Measurements from ENCODE around the gene SLC15A4. TPM values are rescaled to one million over a fixed set of nuclear protein-coding genes. Genes with fewer than 3 reads are reported as not detected.

SLC15A4 gene
- total RNA-seq, 4 donors from 2014 or later: 28.1 to 49.9 (median 45.8) TPM

DNA sequence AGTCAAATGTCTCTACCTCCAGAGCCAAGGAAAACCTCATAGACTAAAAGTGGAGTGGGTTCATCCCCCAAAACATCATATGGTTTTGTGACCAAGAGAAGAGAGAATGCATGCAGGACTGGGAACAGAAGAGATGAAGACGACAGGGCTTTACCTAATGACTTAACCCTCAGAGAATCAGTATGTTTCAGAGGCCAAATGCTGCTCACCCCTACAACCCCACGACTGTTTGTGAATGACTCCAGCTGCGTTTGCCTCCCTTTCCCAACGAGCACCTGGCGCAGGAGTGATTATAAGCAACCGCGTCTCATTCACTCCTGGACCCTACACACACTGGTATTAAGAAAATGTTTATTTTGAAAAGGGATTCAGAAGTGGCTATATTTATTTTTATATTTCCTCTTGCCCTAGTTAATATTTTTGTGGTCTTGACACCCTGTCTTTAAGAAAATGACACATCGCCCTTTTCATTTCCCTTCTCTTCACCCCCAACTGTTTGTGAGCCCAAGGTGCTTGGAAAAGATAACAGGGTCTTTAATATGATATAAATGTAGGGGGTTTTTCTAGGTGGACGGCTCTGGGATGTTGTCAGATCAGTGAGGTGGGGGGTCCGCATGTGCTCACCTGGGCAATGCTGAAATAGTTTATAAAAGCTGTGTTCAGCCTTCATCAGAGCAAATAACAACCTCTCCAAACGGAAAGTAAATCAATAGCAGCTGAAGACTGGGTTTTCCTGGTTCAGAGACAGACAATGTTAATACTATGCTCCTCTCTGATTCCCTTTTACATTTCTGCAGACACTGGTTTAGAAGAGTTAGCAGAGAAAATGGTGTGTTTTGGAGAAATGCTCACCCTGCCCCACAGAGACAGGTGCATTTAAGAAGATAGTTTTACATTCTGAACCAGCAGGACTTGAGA lies 77.7 kb downstream of the SLC15A4 start:
- no peak overlapping the region for H3K27ac ChIP-seq
- ATAC-seq: no peak
- no peak overlapping the region for H3K4me3 ChIP-seq
- TF ChIP-seq, protein P1, sequence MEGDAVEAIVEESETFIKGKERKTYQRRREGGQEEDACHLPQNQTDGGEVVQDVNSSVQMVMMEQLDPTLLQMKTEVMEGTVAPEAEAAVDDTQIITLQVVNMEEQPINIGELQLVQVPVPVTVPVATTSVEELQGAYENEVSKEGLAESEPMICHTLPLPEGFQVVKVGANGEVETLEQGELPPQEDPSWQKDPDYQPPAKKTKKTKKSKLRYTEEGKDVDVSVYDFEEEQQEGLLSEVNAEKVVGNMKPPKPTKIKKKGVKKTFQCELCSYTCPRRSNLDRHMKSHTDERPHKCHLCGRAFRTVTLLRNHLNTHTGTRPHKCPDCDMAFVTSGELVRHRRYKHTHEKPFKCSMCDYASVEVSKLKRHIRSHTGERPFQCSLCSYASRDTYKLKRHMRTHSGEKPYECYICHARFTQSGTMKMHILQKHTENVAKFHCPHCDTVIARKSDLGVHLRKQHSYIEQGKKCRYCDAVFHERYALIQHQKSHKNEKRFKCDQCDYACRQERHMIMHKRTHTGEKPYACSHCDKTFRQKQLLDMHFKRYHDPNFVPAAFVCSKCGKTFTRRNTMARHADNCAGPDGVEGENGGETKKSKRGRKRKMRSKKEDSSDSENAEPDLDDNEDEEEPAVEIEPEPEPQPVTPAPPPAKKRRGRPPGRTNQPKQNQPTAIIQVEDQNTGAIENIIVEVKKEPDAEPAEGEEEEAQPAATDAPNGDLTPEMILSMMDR (IDR thresholded peaks at IDR 0.05): no peak
- TF ChIP-seq POLR2AphosphoS5 (IDR thresholded peaks at IDR 0.05) (no peak), EP300 (IDR thresholded peaks at IDR 0.05) (no peak), POLR2A (IDR thresholded peaks at IDR 0.05) (no peak)
- H3K9me3 ChIP-seq: no peaks in the 10 kb centered on the region
- no peaks in the 10 kb centered on the region for H3K27me3 ChIP-seq
- WGBS, 2 donors (ENCODE audit: low coverage in 1 of 2): 54 to 70% methylated on average over 11 of the region's 11 CpGs
- peaks cover 0 to 10% (median 0%) of the 10 kb centered on the region in 3 donors for H3K4me1 ChIP-seq
- H3K36me3 ChIP-seq: no peaks in the 10 kb centered on the region

DNA sequence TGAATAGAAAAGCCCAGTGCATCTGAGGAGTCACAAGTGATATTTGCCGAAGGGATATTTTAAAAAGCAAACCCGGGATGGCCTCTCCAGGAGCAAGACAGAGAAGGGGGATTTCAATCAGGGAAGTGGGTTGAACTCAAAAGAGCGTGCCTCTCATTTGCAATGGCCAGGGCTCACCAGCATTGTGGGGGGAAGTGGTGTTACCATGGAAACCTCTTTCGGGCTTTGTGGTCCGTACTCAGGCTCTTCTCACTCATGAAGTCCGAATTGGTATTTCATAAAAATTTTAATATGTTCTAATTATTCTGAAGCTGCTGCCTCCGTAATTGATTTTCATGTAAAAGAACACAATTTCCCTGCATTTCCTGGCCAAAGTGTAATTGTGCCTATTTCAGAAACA lies 79.8 kb downstream of the SLC15A4 start:
- Histone ChIP-seq H3K27me3 (no peaks in the 10 kb centered on the region), H3K27ac (peak overlapping the region in 2 of 4 donors; percentile 32 to 42), H3K4me1 (peaks cover 0 to 10% (median 0%) of the 10 kb centered on the region in 3 donors), H3K4me3 (no peak overlapping the region), H3K36me3 (no peaks in the 10 kb centered on the region), H3K9me3 (no peaks in the 10 kb centered on the region)
- TF ChIP-seq EP300 (IDR thresholded peaks at IDR 0.05): no peak
- no peak for TF ChIP-seq POLR2A (IDR thresholded peaks at IDR 0.05)
- TF ChIP-seq POLR2AphosphoS5 (IDR thresholded peaks at IDR 0.05): no peak
- TF ChIP-seq, protein P1 (IDR thresholded peaks at IDR 0.05): no peak
- no peak for ATAC-seq
- 66 to 80% methylated on average over 4 to 7 of the region's 7 CpGs for WGBS, 2 donors (ENCODE audit: low coverage in 1 of 2)

Other genes starting within 250 kb of the SLC15A4 start
- 1 to 10 TPM in 1 of 4 donors, under 1 TPM in 2, not detected in 1; 0.27 to 1.8 (median 0.47) TPM for gene GLT1D1, start 29.5 kb upstream of the SLC15A4 start, total RNA-seq

All from gastroesophageal sphincter (tissue), 4 donors.